Caco-2 (cell line): ENCODE measurements around the gene NAALADL2. TPM values are rescaled to one million over a fixed set of nuclear protein-coding genes. Genes with fewer than 3 reads are reported as not detected.

Source experiments
- BruUV-seq: library from RNA; stranded (reverse); fragments of 400-500 nt; replicated peaks from 2 replicates; lab custom pipeline; 2021; lab: Mats Ljungman, UMichigan
- CTCF ChIA-PET: fragments of 300-600 bp; sonication (Branson Sonifier 250); formaldehyde crosslinking; loops from one replicate; lab custom pipeline; 2022; ENCODE audit warnings: antibody characterized with exemption; lab: Charles Lee
- POLR2A ChIA-PET: fragments of 300-600 bp; sonication (Branson Sonifier 250); formaldehyde crosslinking; loops from one replicate; lab custom pipeline; 2022; ENCODE audit warnings: antibody characterized with exemption; lab: Charles Lee
- DNase-seq, 2 experiments: peaks; one replicate each; pipeline versions ENCODE4 v3.0.0 to v3.0.0-alpha.2; 2020 to 2022
- H3K27me3 ChIP-seq: replicated peaks from 2 replicates; pipeline ENCODE4 v1.6.0; 2011; ENCODE audit warnings: low read length; ENCODE audit not compliant: control insufficient read depth, insufficient read depth
- H3K36me3 ChIP-seq: 2 replicates; pipeline ENCODE4 v1.5.1; 2011; ENCODE audit warnings: low read length; ENCODE audit not compliant: control insufficient read depth, insufficient read depth
- H3K4me1 ChIP-seq: fragments of 250-450 bp; sonication (Bioruptor Pico); 2 replicates; pipeline ENCODE4 v1.5.1; 2020; ENCODE audit warnings: mild to moderate bottlenecking
- H3K4me3 ChIP-seq: 2 replicates; pipeline ENCODE4 v1.5.1; 2011; ENCODE audit warnings: low read depth, mild to moderate bottlenecking, control low read depth, low read length
- H3K9me3 ChIP-seq: fragments of 250-450 bp; sonication (Bioruptor Pico); 2 replicates; pipeline ENCODE4 v1.5.1; 2020; ENCODE audit warnings: mild to moderate bottlenecking, moderate library complexity
- H3K27ac Mint-ChIP-seq: one replicate; pipeline ENCODE4 v1.8.0; 2022; ENCODE audit warnings: mixed read lengths; ENCODE audit not compliant: unreplicated experiment
- H3K27me3 Mint-ChIP-seq: one replicate; pipeline ENCODE4 v1.8.0; 2022; ENCODE audit warnings: mixed read lengths; ENCODE audit not compliant: insufficient read depth, unreplicated experiment
- H3K36me3 Mint-ChIP-seq: one replicate; pipeline ENCODE4 v1.8.0; 2022; ENCODE audit warnings: mild to moderate bottlenecking, mixed read lengths; ENCODE audit not compliant: insufficient read depth, unreplicated experiment
- H3K4me1 Mint-ChIP-seq: one replicate; pipeline ENCODE4 v1.8.0; 2022; ENCODE audit warnings: low read depth, mixed read lengths; ENCODE audit not compliant: unreplicated experiment
- H3K4me3 Mint-ChIP-seq: one replicate; pipeline ENCODE4 v1.8.0; 2022; ENCODE audit warnings: mild to moderate bottlenecking, moderate library complexity, mixed read lengths; ENCODE audit not compliant: unreplicated experiment
- H3K9me3 Mint-ChIP-seq: one replicate; pipeline ENCODE4 v1.8.0; 2022; ENCODE audit warnings: mixed read lengths; ENCODE audit not compliant: unreplicated experiment
- intact Hi-C: fragments of 100-400 bp; cut with micrococcal nuclease; formaldehyde crosslinking; loops from one replicate; pipeline ENCODE4 v1.10.0; 2022; ENCODE audit not compliant: unreplicated experiment
- total RNA-seq: library from RNA; stranded (reverse); gene quantifications from 2 replicates; pipeline ENCODE4 v1.2.3, GENCODE V29; 2022
- TF ChIP-seq, protein P1 (sequence below), 2 experiments: fragments of 200-600 bp in 1 of 2; IDR thresholded peaks; 1 replicate in 1 of 2; 2 replicates in 1 of 2; pipeline versions ENCODE4 v1.5.1 to v1.8.0; 2011 to 2022; ENCODE audit warnings: antibody characterized with exemption in 1 of 2, control low read depth in 1 of 2, inconsistent platforms in 1 of 2, low read depth in 1 of 2, low read length in 1 of 2, mild to moderate bottlenecking in 1 of 2, moderate library complexity in 1 of 2; ENCODE audit not compliant: insufficient read depth in 1 of 2, severe bottlenecking in 1 of 2, unreplicated experiment in 1 of 2

Gene NAALADL2
- total RNA-seq, 1 experiment from 2014 or later, result 4.4 TPM

DNA sequence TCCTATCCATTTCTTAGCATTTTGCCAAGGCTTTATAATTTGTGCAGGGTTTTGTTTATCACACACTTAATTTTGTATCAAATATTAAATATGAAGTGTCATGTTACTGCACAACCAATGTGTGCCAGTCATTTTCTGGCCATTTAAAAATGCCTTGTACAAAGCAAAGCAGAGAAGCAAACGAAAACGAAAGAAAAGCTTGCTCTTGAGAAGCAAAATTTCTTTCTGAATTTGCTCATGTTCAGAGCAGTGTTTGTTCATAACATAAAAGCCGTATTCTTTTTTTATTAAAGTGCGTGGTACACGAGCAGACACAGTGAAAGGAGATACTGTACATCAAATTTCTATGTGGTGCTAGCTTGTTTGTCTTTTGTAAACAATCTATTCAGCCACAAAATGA lies 792.6 kb downstream of the NAALADL2 start:
- ChIA-PET CTCF (no interaction called here), POLR2A (no interaction called here)
- H3K27me3 ChIP-seq, result no peaks in the 10 kb centered on the region
- intact Hi-C loops, result no loop called here
- BruUV-seq, result no TSS peak
- no peaks in the 10 kb centered on the region for H3K9me3 Mint-ChIP-seq
- no peak overlapping the region for H3K27ac Mint-ChIP-seq
- DNase-seq, result no peak
- H3K36me3 Mint-ChIP-seq, result no peaks in the 10 kb centered on the region
- no peaks in the 10 kb centered on the region for H3K4me1 ChIP-seq
- H3K4me3 ChIP-seq, result no peak overlapping the region
- H3K27me3 Mint-ChIP-seq, result no peaks in the 10 kb centered on the region
- no peaks in the 10 kb centered on the region for H3K36me3 ChIP-seq
- H3K4me3 Mint-ChIP-seq, result no peak overlapping the region
- TF ChIP-seq, protein P1, sequence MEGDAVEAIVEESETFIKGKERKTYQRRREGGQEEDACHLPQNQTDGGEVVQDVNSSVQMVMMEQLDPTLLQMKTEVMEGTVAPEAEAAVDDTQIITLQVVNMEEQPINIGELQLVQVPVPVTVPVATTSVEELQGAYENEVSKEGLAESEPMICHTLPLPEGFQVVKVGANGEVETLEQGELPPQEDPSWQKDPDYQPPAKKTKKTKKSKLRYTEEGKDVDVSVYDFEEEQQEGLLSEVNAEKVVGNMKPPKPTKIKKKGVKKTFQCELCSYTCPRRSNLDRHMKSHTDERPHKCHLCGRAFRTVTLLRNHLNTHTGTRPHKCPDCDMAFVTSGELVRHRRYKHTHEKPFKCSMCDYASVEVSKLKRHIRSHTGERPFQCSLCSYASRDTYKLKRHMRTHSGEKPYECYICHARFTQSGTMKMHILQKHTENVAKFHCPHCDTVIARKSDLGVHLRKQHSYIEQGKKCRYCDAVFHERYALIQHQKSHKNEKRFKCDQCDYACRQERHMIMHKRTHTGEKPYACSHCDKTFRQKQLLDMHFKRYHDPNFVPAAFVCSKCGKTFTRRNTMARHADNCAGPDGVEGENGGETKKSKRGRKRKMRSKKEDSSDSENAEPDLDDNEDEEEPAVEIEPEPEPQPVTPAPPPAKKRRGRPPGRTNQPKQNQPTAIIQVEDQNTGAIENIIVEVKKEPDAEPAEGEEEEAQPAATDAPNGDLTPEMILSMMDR (IDR thresholded peaks at IDR 0.05; ENCODE audit: insufficient read depth in 1 of 2, low read depth in 1 of 2, low read length in 1 of 2, severe bottlenecking in 1 of 2, unreplicated experiment in 1 of 2), result no peak
- H3K9me3 ChIP-seq, result no peaks in the 10 kb centered on the region
- no peaks in the 10 kb centered on the region for H3K4me1 Mint-ChIP-seq

DNA sequence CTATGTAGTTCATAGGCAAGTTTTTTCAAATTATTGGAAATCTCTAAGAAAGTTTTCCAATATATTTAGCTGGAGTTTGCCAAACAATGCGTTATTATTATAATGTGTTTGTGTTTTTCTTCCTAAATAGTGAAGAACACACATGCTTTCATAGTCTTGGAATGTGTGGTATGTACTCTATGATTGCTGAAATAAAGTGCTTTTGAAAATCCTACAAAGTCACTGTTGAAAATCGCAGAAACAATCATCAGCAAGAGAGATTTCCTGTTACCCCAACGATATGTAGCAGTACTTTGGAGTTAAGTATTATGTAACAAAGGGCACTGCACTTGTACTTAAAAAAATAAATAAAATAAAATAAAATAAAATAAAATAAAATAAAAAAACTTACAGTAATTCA lies 796.2 kb downstream of the NAALADL2 start:
- no peaks in the 10 kb centered on the region for H3K27me3 Mint-ChIP-seq
- DNase-seq, result no peak
- Histone ChIP-seq H3K9me3 (no peaks in the 10 kb centered on the region), H3K4me1 (no peaks in the 10 kb centered on the region), H3K36me3 (no peaks in the 10 kb centered on the region), H3K27me3 (no peaks in the 10 kb centered on the region), H3K4me3 (no peak overlapping the region)
- no peak overlapping the region for H3K27ac Mint-ChIP-seq
- intact Hi-C loops, result no loop called here
- H3K36me3 Mint-ChIP-seq, result no peaks in the 10 kb centered on the region
- ChIA-PET POLR2A (no interaction called here), CTCF (no interaction called here)
- H3K4me3 Mint-ChIP-seq, result no peak overlapping the region
- no peaks in the 10 kb centered on the region for H3K4me1 Mint-ChIP-seq
- TF ChIP-seq, protein P1 (IDR thresholded peaks at IDR 0.05; ENCODE audit: insufficient read depth in 1 of 2, low read depth in 1 of 2, low read length in 1 of 2, severe bottlenecking in 1 of 2, unreplicated experiment in 1 of 2), result no peak
- no peaks in the 10 kb centered on the region for H3K9me3 Mint-ChIP-seq
- BruUV-seq, result no TSS peak

DNA sequence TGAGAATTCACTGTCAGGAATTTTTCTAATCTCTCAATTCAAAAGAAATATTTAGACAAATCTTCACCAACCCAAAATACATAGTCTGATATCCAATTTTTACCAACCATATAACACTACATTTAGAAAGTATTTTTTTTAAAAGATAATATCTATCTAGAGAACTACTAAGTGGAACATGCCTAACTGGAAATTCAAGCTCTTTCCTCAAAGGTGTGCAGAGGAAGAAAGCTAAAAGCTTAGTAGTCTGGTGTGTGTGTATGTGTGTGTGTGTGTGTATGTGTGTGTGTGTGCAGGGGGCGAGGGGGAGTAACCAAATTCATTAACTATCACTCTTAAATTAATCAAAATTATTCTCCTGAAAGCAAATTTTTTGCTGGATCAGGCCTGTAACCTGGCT lies 797.3 kb downstream of the NAALADL2 start:
- TF ChIP-seq, protein P1 (IDR thresholded peaks at IDR 0.05; ENCODE audit: insufficient read depth in 1 of 2, low read depth in 1 of 2, low read length in 1 of 2, severe bottlenecking in 1 of 2, unreplicated experiment in 1 of 2), result no peak
- no peak overlapping the region for H3K27ac Mint-ChIP-seq
- ChIA-PET POLR2A (no interaction called here), CTCF (no interaction called here)
- H3K4me3 Mint-ChIP-seq, result no peak overlapping the region
- Histone ChIP-seq H3K27me3 (no peaks in the 10 kb centered on the region), H3K4me3 (no peak overlapping the region), H3K4me1 (no peaks in the 10 kb centered on the region), H3K36me3 (no peaks in the 10 kb centered on the region), H3K9me3 (no peaks in the 10 kb centered on the region)
- H3K36me3 Mint-ChIP-seq, result no peaks in the 10 kb centered on the region
- DNase-seq, result no peak
- no peaks in the 10 kb centered on the region for H3K4me1 Mint-ChIP-seq
- intact Hi-C loops, result no loop called here
- H3K9me3 Mint-ChIP-seq, result no peaks in the 10 kb centered on the region
- H3K27me3 Mint-ChIP-seq, result no peaks in the 10 kb centered on the region
- BruUV-seq, result no TSS peak
